Activated CD8-positive, alpha-beta T cell treated with anti-CD3 and anti-CD28 coated beads, Interleukin-2, amount 10 ng/mL, durations not matched to agents 7 days and 5 days (primary cell): Measurements from ENCODE around the gene PHOX2B. TPM values are rescaled to one million over a fixed set of nuclear protein-coding genes. Genes with fewer than 3 reads are reported as not detected.
"Not testable (repeated sequence)": the region's sequence is repeated elsewhere in the genome, so short reads cannot be mapped to it uniquely, and the experiment has no call there.

Experiments
- ATAC-seq: fragments of 150-1000 bp; cut with Tn5 transposase; one replicate; pipeline ENCODE4 v1.10.0; 2021; ENCODE audit warnings: moderate library complexity
- CTCF ChIA-PET: fragments of 350-600 bp; sonication (Branson Sonifier 250); formaldehyde crosslinking; loops from one replicate; lab custom pipeline; 2021; ENCODE audit warnings: antibody characterized with exemption; lab: Charles Lee
- POLR2A ChIA-PET: fragments of 350-600 bp; sonication (Branson Sonifier 250); formaldehyde crosslinking; loops from one replicate; lab custom pipeline; 2021; ENCODE audit warnings: antibody characterized with exemption; lab: Charles Lee
- DNase-seq: peaks from one replicate; pipeline ENCODE4 v3.0.0-alpha.2; 2020
- H3K27ac Mint-ChIP-seq: one replicate; pipeline ENCODE4 v1.8.0; 2021; ENCODE audit warnings: mild to moderate bottlenecking, mixed read lengths
- H3K27me3 Mint-ChIP-seq: one replicate; pipeline ENCODE4 v1.8.0; 2021; ENCODE audit warnings: low read depth, mixed read lengths
- H3K36me3 Mint-ChIP-seq: one replicate; pipeline ENCODE4 v1.8.0; 2021; ENCODE audit warnings: low read depth, mixed read lengths
- H3K4me1 Mint-ChIP-seq: one replicate; pipeline ENCODE4 v1.8.0; 2021; ENCODE audit warnings: low read depth, mixed read lengths
- H3K4me3 Mint-ChIP-seq: one replicate; pipeline ENCODE4 v1.8.0; 2021; ENCODE audit warnings: mild to moderate bottlenecking, mixed read lengths
- H3K9me3 Mint-ChIP-seq: one replicate; pipeline ENCODE4 v1.8.0; 2022; ENCODE audit warnings: mixed read lengths; ENCODE audit not compliant: insufficient read depth
- total RNA-seq, 2 experiments: library from RNA; stranded (reverse); gene quantifications; one replicate each; pipeline ENCODE4 v1.2.3, GENCODE V29; 2021

PHOX2B gene
- total RNA-seq, 2 experiments from 2014 or later, result not detected

- ATAC-seq, result no peak
- Mint-ChIP-seq H3K9me3 (peaks cover 3% of the 10 kb centered on the region), H3K27me3 (peaks cover 69% of the 10 kb centered on the region), H3K27ac (no peak overlapping the region), H3K36me3 (peaks cover 6% of the 10 kb centered on the region), H3K4me1 (no peaks in the 10 kb centered on the region), H3K4me3 (no peak overlapping the region)
- CTCF ChIA-PET, result no interaction called here
- DNase-seq, result no peak
- POLR2A ChIA-PET, result no interaction called here
Measured at GRCh38 chr4:41746440-41747229, 1.9 kb downstream of the PHOX2B start.

DNA sequence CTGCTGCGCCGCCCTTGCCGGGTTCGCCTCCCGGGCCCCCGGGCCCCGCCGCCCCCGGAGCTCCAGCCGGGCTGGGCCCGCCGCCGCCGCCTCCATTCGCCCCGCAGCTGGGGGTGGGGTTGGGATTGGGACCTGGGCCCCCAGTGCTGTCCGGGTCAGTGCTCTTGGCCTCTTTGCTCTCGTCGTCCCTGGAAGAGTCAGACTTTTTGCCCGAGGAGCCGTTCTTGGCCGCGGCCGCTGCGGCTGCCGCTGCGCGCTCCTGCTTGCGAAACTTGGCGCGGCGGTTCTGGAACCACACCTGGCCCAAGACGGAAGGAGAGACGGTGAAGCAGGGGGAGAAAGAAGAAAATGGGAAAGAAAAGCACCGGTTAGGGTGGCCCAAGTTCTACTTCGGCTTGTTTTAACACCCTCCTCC lies 2.5 kb downstream of the PHOX2B start:
- Mint-ChIP-seq H3K36me3 (peaks cover 6% of the 10 kb centered on the region), H3K27me3 (peaks cover 64% of the 10 kb centered on the region), H3K4me1 (no peaks in the 10 kb centered on the region), H3K27ac (no peak overlapping the region), H3K9me3 (peaks cover 3% of the 10 kb centered on the region), H3K4me3 (no peak overlapping the region)
- DNase-seq, result no peak
- no peak for ATAC-seq
- ChIA-PET POLR2A (no interaction called here), CTCF (no interaction called here)

- Mint-ChIP-seq H3K4me3 (no peak overlapping the region), H3K27me3 (peaks cover 58% of the 10 kb centered on the region), H3K36me3 (peaks cover 4% of the 10 kb centered on the region), H3K27ac (no peak overlapping the region), H3K4me1 (no peaks in the 10 kb centered on the region), H3K9me3 (peaks cover 3% of the 10 kb centered on the region)
- ChIA-PET CTCF (no interaction called here), POLR2A (no interaction called here)
- DNase-seq (no peak), ATAC-seq (no peak)
Measured at GRCh38 chr4:41745292-41746024, 3.1 kb downstream of the PHOX2B start.

- H3K27ac Mint-ChIP-seq, result no peak overlapping the region
- ChIA-PET POLR2A (no interaction called here), CTCF (no interaction called here)
- peaks cover 53% of the 10 kb centered on the region for H3K27me3 Mint-ChIP-seq
- H3K4me1 Mint-ChIP-seq, result no peaks in the 10 kb centered on the region
- no peak overlapping the region for H3K4me3 Mint-ChIP-seq
- ATAC-seq, result no peak
- peaks cover 4% of the 10 kb centered on the region for H3K36me3 Mint-ChIP-seq
- H3K9me3 Mint-ChIP-seq, result peaks cover 3% of the 10 kb centered on the region
- no peak for DNase-seq
Measured at GRCh38 chr4:41744572-41745291, 3.8 kb downstream of the PHOX2B start.

DNA sequence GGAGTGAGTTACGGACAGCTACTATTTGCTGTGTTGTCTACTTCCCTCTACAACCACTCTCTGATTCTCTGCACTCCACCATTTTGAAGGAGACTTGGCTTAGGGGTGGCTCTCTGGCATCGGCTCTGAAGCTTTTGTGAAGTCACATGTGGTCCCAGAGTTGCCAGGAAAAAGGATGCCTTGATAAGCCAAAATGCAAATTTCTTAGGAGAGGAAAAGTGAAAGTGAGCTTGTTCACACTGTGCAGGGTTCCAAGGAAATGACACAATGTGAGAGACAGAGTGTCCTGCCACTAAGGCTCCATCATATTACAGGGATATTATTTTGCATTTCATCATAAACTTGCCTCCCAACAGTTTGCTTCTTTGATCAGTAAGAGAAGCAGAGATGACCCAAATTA lies 7.2 kb downstream of the PHOX2B start:
- Mint-ChIP-seq H3K36me3 (peaks cover 4% of the 10 kb centered on the region), H3K9me3 (peaks cover 3% of the 10 kb centered on the region), H3K27ac (no peak overlapping the region), H3K4me1 (no peaks in the 10 kb centered on the region), H3K27me3 (peaks cover 23% of the 10 kb centered on the region), H3K4me3 (no peak overlapping the region)
- DNase-seq (no peak), ATAC-seq (no peak)
- POLR2A ChIA-PET, result no interaction called here
- CTCF ChIA-PET, result no interaction called here

GRCh38 chr4:41737491-41737890 lies 11.0 kb downstream of the PHOX2B start:
- H3K27ac Mint-ChIP-seq, H3K4me1 Mint-ChIP-seq, ATAC-seq, DNase-seq, H3K9me3 Mint-ChIP-seq, H3K36me3 Mint-ChIP-seq, POLR2A ChIA-PET, CTCF ChIA-PET, H3K27me3 Mint-ChIP-seq, H3K4me3 Mint-ChIP-seq: not testable (repeated sequence)

- Mint-ChIP-seq H3K4me3 (no peak overlapping the region), H3K9me3 (no peaks in the 10 kb centered on the region), H3K27ac (no peak overlapping the region), H3K36me3 (no peaks in the 10 kb centered on the region), H3K4me1 (no peaks in the 10 kb centered on the region), H3K27me3 (peaks cover 3% of the 10 kb centered on the region)
- DNase-seq, result no peak
- ATAC-seq, result no peak
- ChIA-PET POLR2A (no interaction called here), CTCF (no interaction called here)
Measured at GRCh38 chr4:41734371-41734770, 14.2 kb downstream of the PHOX2B start.

DNA sequence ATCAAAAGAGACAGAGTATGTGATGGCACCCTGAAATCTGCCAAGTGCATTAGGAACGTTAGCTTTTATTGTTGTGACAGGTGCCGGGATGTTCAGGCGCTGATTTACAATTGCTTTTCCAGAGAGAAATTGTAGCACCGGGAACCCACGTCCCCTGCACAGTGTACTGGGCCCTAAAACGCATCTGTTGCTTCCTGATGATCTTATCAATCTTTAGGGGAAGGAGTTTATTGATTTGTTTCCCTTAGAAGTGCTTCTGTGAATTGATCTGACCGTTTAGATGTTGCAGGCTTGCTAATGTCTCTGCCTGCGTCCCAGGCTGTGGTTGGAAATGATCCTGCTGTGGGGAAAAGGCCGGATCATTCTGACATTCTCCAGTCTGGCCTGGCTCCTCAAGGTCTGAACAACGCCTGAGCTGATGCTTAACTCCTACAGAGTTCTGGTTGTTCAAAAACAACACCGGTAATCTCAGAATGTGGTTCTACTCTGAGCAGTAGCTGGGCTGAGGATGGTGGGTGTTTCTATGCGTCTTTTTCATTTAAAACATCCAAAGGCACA lies 16.9 kb downstream of the PHOX2B start:
- no peak for DNase-seq
- no peak overlapping the region for H3K27ac Mint-ChIP-seq
- ChIA-PET CTCF (no interaction called here), POLR2A (no interaction called here)
- no peak overlapping the region for H3K4me3 Mint-ChIP-seq
- no peaks in the 10 kb centered on the region for H3K9me3 Mint-ChIP-seq
- H3K27me3 Mint-ChIP-seq, result peaks cover 3% of the 10 kb centered on the region
- no peaks in the 10 kb centered on the region for H3K4me1 Mint-ChIP-seq
- H3K36me3 Mint-ChIP-seq, result no peaks in the 10 kb centered on the region
- no peak for ATAC-seq

GRCh38 chr4:41728573-41728913 lies 20.0 kb downstream of the PHOX2B start:
- ATAC-seq, result no peak
- Mint-ChIP-seq H3K27ac (no peak overlapping the region), H3K36me3 (no peaks in the 10 kb centered on the region), H3K27me3 (peaks cover 3% of the 10 kb centered on the region), H3K9me3 (peaks cover 6% of the 10 kb centered on the region), H3K4me3 (no peak overlapping the region), H3K4me1 (no peaks in the 10 kb centered on the region)
- CTCF ChIA-PET, result no interaction called here
- POLR2A ChIA-PET, result no interaction called here
- no peak for DNase-seq

DNA sequence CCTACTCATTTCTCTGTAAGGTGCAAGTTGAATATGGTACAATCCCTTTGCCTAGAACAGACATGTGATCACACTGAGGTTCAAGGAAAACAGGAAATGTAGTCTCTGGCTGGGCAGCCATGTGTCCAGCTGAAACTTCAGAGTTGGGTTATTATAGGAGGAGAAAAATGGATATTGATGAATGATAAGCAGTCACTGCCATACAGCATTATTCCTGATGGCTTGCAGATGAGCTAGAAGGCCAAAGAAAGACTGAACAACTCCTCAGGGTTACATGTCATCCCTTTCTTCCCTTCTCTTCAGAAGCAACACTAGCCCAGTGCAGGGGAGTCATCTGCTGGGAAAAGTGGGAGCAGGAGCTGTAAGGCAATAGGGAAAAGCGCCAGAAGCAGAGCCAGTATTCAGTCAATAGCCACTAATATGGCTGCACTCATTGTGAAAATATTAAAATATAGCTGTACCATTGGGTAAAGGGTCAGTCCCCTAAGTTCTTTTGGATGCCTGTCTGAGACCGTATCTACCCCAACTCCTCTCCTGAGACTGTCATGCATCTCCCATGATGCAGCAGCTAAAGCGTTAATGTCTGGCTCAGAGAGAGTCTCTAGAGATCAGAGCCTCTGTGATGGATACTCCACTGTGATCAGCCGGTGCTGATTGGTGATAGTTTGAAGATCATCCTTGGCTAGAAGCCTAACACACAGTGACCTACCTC lies 20.5 kb downstream of the PHOX2B start:
- no peak overlapping the region for H3K27ac Mint-ChIP-seq
- H3K4me1 Mint-ChIP-seq, result no peaks in the 10 kb centered on the region
- POLR2A ChIA-PET, result no interaction called here
- DNase-seq, result no peak
- no peak overlapping the region for H3K4me3 Mint-ChIP-seq
- CTCF ChIA-PET, result no interaction called here
- H3K36me3 Mint-ChIP-seq, result no peaks in the 10 kb centered on the region
- peaks cover 6% of the 10 kb centered on the region for H3K9me3 Mint-ChIP-seq
- ATAC-seq, result no peak
- H3K27me3 Mint-ChIP-seq, result peaks cover 3% of the 10 kb centered on the region

DNA sequence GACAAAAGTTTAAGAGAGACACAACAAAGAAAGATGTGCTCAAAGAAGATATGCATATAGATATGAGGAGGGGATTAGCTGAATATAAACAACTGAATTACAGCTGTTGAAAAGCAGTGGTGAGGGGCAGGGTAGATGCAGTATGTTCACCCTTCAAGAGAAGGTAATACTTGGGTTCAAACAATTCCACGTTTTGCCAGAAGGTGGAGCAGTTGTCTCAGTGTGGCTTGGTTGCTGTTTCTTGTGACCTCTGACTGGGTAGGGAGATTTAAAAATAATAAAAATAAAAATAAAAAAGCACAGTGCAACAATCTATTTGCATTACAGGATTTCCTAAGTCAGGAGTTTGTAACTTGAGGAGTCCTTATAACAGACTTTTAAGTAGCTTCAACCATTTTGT lies 23.3 kb downstream of the PHOX2B start:
- CTCF ChIA-PET, result no interaction called here
- ATAC-seq (no peak), DNase-seq (no peak)
- Mint-ChIP-seq H3K4me3 (no peak overlapping the region), H3K36me3 (no peaks in the 10 kb centered on the region), H3K27me3 (peaks cover 1% of the 10 kb centered on the region), H3K9me3 (peaks cover 6% of the 10 kb centered on the region), H3K27ac (no peak overlapping the region), H3K4me1 (no peaks in the 10 kb centered on the region)
- POLR2A ChIA-PET, result no interaction called here
